GM18909 (cell line): ENCODE results near the gene POU2AF1.

Experiments
- ATAC-seq: cut with Tn5 transposase; IDR thresholded peaks from one replicate; pipeline ENCODE4 v1.9.1; 2021; ENCODE audit warnings: mild to moderate bottlenecking; ENCODE audit not compliant: unreplicated experiment, poor library complexity

Gene POU2AF1

DNA sequence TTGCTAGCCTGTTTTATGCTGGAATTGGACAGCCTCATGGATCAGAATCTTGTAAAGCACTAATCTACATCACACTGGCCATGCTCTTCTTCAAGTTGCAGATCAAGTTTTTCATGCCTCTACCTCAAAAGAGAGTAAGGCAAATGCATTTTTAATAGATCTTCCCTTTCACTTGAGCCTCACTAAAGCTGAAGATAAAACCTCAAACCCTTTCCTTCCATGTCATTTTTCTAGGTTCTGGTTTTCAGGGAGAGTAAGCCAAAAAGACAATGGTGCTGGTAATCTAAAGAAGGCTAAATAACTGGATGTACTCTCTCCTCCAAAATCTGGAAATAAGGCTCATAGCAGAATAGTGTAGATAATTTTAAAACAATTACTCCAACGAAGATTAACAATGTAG, 28.3 kb downstream of the POU2AF1 start:
- ATAC-seq: no peak

DNA sequence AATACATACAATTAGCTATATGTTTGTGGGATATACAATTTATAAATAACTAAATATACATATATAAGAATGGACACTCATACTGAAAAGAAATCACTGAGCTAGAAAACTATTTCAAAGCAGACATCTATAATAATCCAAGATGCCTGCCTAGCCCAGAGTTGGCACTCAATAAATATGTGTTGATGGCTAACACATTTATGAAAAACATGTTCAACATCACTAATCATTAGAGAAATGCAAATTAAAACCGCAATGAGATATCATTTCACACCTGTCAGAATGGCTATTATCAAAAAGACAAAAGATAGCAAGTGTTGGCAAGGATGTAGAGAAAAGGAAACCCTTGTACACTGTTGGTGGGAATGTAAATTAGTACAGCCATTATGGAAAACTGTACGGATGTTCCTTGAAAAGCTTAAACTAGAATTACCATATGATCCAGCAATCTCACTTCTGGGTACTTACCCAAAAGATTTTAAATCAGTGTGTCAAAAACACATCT, 29.8 kb downstream of the POU2AF1 start:
- peak; percentile 35 for ATAC-seq

- no peak for ATAC-seq
Measured at GRCh38 chr11:111348147-111348546, 30.9 kb downstream of the POU2AF1 start.

- no peak for ATAC-seq
Measured at GRCh38 chr11:111347723-111348115, 31.4 kb downstream of the POU2AF1 start.

DNA sequence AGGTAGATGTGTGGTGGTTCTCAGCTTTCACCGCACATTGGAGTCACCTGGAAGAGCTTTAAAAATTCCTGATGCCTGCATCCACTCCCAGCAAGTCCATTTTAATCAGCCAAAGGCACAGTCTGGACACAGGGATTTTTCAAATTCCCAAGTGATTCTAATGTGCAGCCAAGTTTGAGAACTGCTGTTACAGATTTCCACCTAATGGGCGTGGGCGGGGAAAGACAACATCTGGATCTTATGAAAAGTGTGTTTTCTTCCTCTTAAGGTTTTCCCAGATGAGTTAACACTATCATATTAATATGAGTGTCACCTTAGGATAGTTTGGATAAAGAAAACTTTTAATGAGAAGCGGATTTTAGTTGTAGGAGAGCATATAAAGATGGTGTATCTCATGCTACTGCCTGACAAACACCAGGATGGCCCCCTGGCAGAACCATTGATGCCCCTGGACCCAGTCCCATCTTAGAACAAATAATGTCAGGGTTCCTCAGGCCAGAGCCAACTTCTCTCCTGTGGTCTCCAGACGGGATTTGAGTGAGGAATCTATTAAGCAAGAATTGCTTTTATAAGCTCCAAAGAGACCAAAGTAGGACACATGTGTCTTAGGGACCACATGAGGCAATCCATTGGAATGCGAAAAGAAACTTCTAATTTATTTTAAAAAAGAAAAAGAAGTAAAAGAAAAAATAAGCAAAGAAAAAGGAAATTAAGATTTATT, 31.9 kb downstream of the POU2AF1 start:
- no peak for ATAC-seq

DNA sequence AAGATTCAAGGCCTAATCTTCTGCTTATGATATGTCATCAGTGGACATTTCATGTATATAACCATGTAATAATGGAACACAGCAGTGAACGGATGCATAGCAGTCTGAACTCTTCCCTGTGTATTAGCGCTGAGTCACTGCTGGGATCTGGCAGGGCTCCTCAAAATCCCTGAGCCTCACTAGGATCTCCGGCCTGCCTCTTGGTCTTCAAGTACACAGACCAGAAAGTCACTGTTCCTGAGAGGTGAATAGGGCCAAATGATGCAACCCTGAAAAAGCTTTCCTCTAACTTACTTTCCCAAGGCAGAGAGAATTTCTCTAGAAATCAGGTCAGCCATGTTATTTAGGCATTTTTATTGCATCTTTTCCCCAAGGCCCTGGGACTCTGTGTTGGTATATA, 35.0 kb downstream of the POU2AF1 start:
- no peak for ATAC-seq

DNA sequence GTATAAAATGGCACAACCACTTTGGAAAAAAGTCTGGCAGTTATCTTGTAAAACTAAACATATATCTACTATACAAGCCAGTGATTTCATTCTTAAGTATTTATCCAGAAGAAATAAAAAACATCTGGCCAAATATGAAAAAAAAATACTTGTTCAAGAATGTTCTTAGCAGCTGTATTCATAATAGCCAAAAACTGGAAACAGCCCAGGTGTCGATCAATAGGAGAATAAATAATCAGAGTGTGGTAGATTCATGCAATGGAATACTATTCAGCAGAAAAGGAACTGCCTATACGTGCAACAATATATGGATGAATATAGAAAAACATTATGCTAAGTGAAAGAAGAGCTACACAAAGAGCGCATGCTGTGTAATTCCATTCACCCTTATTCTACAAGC, 36.7 kb downstream of the POU2AF1 start:
- ATAC-seq: no peak

GRCh38 chr11:111339758-111340388, 39.2 kb downstream of the POU2AF1 start:
- no peak for ATAC-seq

GRCh38 chr11:111336582-111337256, 42.4 kb downstream of the POU2AF1 start:
- no peak for ATAC-seq

DNA sequence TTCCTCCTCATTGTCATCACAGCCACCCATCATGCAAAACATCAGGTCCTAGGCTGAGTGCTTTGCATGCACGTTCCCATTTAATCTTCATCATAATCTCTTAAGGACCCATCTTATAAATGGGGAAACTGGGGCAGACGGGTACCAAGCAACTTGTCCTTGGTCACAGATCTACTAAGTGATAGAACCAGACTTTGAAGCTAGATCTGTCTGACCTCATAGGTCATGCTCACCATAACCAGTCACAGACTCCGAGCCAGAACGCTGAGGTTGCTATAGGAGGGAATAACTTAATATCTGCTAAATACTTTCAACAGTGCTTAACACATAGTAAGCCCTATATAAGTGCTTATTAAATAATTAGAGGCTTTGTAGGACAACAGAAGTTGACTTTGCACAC, 43.0 kb downstream of the POU2AF1 start:
- no peak for ATAC-seq

- ATAC-seq: no peak
Measured at GRCh38 chr11:111335549-111335948, 43.5 kb downstream of the POU2AF1 start.

DNA sequence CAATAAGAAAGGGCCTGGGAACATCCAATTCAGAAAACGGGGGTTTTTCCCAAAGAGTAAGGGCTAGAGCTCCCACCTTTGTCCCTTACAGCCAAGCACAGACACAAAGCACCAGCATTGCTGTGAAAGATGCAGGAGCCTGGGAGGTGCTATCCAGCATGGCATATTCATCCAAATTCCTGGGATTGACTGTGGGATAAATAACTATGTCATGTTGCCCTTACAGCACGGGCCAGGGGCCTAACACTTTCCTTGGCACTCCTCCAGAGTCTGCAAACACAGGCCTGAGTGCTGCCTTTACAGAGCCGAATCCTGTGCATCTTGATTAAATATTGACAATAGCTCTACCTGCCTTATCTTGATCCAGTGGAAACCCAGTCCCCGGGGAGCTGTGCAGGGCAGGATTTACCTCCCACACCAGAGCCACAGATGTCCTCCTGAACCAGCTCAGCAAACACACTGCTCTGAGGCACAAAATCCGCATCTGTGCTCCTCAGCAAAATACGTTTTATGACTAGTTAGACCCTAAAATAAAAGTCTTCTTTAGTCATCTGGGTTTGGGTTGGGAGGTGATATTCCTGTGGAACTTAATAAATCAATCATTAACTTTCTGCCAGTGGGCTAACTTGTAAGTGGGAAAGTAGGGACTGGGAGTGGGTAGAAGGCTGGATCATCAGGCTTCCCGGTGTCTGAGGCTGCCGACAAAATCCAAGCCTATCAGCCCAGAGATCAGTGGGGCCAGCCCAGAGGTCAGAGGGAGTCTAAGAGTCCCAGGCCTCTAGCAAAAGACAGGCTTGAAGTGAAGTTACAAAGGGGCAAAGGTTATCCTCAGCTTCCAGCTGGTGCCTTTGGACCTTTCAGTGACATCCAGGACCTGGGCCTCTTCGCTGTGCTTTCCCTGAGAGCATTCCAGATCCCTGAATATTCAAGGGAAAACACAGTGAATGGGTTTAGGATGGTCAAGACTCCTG, 44.3 kb downstream of the POU2AF1 start:
- ATAC-seq: no peak

DNA sequence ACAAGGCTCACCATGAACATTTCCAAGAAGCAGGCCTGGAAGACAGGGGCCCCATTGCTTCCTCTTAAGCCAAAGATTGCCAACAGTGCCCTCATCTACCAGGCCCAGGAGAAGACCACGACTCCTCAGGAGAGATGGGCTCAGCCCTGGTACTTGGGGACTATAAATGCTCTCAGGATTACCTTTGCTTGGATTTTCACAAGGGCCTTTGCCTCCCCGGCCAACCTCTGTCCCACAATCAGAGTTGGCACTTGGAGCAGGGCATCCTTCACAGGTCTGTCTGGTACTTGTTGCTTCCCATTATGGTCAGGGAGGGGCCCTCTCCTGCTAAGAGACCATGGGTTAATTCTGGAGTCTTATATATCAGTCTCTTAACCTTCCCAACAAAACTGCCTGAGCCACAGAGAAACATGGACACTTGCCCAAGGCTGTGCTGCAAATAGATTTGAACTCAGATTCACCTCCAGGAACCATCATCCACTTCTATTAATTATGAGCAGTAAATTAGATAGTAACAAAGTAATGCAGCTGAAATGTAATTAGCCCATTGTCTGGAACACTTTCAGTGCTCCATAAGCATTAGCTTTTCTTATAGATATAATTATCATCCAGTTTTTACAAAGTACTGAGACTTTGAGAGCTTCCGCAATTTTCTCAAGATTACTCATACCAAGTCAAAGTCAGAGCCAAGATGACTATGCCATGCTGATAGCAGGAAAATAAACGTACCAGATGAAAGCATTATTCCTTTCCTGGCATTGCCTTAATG, 47.2 kb downstream of the POU2AF1 start:
- no peak for ATAC-seq

- ATAC-seq: no peak
Measured at GRCh38 chr11:111330234-111330893, 48.7 kb downstream of the POU2AF1 start.

DNA sequence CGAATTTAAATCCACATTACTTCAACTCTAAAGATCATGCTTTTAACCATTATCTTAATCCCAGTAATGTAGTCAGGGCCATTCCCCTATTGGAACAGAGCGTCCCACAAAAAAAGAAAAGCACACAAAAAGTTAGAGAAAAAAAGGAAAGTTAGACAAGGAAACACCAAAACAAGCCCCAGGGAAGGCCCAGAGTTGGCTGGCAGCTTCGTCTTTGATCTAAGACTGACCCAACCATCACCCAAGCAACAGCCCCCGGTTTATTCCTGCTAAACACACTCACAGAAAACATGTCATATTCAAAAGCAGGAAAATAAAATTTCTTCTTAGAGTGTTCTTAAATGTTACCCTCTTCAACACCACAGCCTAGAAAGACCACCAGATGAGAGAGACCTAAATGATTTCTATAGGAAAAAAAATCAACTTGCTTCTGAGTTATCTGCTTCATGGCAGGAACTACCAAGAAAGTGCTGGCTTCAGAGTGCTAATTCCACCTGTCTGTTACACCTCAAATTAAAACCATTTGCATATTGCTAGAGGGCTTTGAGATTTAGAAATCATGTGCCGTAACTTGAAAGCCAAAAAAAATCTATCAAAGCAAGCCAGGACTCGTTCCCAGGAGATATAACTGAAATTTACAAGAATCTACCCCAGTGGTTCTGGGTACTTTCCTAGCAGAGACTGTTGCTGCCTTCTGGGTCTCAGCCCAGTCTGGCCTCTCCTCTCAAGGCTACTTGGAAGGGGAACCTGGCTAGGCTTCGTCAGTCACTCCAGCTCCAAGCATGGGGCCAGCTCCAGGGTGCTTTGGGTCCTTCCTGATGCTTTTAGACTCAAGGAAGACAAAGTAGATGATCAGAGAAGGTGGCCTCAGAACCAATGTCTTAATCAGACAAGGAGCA, 49.5 kb downstream of the POU2AF1 start:
- no peak for ATAC-seq

- ATAC-seq: no peak
Measured at GRCh38 chr11:111327908-111328624, 51.0 kb downstream of the POU2AF1 start.

DNA sequence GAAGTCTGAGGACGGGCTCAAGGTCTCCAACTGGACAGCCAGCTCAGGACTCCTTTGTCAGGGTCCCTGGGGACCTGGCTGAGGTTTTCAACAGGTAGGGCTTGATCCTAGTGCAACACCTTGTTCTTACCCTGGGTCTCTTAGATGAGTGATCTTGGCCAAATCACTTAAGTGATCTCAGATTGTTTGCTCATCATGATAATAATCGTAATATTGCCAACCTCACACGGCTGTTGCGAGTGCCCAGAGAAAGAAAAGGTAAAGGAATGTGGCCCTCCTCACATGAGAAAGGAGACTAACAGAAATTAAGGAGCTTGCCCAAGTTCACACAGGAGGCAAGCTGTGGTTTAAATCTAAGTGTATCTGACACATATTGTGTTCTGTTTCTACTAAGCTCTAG, 52.3 kb downstream of the POU2AF1 start:
- no peak for ATAC-seq
